NB4 (cell line): ENCODE results near the gene TMEM59L.

Experiments
- DNase-seq: peaks from one replicate; pipeline ENCODE4 v3.0.0; 2010; ENCODE audit warnings: low read depth
- H3K4me3 ChIP-seq: one replicate; pipeline ENCODE4 v1.5.1; 2011; ENCODE audit warnings: mild to moderate bottlenecking, low read depth, low read length, moderate library complexity
- MYC ChIP-seq: IDR thresholded peaks from 2 replicates; pipeline ENCODE4 v1.6.1; 2011; ENCODE audit warnings: low read depth, low read length
- POLR2A ChIP-seq: IDR thresholded peaks from 2 replicates; pipeline ENCODE4 v1.6.1; 2011; ENCODE audit warnings: mild to moderate bottlenecking; ENCODE audit not compliant: insufficient read length; ENCODE audit errors: extremely low read depth
- TF ChIP-seq, protein P1 (sequence below): IDR thresholded peaks from 2 replicates; pipeline ENCODE4 v1.6.1; 2011; ENCODE audit warnings: low read depth, low read length
- TF ChIP-seq, protein P2 (sequence below): IDR thresholded peaks from one replicate; pipeline ENCODE4 v1.5.1; 2012; ENCODE audit warnings: low read depth, low read length

TMEM59L gene

DNA sequence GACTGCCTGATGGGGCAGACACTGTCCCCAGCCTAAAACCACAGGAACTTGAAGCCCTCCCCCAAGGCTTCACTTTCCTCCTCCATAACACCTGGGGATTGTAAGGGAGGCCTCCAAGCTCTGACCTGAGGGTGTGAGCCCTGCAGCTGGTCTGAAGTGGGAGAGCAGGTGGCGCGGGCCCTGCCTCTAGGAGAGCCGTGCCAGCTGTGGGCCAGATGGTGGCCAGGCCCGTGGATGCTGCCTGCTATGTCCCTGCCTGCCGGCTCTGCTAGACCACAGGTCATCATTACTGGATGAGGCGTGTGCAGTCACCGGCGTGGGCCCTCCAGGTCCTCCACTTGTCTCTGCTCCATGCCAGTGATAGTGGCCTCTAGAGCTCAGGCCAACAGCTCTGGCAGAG, 20.7 kb downstream of the TMEM59L start:
- no peak overlapping the region for H3K4me3 ChIP-seq
- no peak for DNase-seq
- TF ChIP-seq POLR2A = no peak
- TF ChIP-seq, protein P1, sequence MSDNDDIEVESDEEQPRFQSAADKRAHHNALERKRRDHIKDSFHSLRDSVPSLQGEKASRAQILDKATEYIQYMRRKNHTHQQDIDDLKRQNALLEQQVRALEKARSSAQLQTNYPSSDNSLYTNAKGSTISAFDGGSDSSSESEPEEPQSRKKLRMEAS = no peak
- TF ChIP-seq, protein P2, sequence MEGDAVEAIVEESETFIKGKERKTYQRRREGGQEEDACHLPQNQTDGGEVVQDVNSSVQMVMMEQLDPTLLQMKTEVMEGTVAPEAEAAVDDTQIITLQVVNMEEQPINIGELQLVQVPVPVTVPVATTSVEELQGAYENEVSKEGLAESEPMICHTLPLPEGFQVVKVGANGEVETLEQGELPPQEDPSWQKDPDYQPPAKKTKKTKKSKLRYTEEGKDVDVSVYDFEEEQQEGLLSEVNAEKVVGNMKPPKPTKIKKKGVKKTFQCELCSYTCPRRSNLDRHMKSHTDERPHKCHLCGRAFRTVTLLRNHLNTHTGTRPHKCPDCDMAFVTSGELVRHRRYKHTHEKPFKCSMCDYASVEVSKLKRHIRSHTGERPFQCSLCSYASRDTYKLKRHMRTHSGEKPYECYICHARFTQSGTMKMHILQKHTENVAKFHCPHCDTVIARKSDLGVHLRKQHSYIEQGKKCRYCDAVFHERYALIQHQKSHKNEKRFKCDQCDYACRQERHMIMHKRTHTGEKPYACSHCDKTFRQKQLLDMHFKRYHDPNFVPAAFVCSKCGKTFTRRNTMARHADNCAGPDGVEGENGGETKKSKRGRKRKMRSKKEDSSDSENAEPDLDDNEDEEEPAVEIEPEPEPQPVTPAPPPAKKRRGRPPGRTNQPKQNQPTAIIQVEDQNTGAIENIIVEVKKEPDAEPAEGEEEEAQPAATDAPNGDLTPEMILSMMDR = no peak
- no peak for TF ChIP-seq MYC

DNA sequence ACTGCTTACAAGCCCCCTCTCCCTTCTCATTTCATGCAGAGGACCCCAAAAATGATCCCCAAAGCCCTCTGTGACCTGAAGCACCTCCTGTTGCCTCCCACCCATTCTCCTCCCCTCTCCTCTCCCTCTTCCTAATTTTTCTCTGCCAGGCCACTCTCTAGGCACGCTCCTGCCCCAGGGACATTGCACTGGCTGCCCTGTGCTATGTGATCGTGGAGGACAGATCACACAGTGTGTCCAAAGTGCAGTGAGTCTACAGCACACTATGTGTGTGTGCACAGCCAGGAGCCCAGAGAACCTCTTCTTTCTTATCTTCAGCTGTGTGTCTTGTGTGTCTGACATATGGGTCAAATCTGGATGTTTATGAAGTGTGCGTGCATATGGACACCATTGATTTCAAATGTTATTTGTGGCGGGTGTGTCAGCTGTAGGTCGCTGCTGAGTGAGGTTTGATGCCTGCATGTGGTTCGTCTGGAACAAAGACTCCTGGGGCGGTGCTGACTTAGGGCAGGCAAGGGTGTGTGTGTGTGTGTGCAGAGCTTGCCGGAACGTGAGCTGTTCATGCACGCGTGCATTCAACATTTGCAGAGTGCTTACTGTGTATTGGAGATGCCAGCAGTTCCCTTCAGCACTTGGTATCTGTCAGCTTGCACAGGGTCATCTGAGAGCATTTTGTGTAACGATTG, 22.1 kb downstream of the TMEM59L start:
- TF ChIP-seq, protein P2 = no peak
- TF ChIP-seq MYC (no peak), POLR2A (no peak)
- TF ChIP-seq, protein P1 = no peak
- DNase-seq = no peak
- no peak overlapping the region for H3K4me3 ChIP-seq

DNA sequence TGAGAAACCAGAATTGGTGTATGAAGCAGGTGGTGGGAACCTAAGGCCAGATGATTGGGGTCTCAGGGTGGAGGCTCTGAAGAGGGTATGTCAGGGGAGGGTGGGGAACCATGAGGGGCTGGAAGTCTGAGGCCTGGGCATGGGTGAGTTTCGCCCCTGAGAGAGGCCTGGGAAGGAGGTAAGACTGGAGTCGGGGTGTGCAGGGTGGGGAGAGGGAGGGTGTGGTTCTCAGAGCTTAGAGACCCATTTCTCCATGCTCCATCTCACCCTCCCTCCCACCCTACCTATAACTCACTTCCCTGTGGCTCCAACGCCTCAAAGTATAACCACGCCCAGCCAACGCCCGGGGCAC, 23.1 kb downstream of the TMEM59L start:
- DNase-seq = no peak
- no peak overlapping the region for H3K4me3 ChIP-seq
- TF ChIP-seq MYC = no peak
- TF ChIP-seq, protein P1 = no peak
- no peak for TF ChIP-seq POLR2A
- TF ChIP-seq, protein P2 = no peak

DNA sequence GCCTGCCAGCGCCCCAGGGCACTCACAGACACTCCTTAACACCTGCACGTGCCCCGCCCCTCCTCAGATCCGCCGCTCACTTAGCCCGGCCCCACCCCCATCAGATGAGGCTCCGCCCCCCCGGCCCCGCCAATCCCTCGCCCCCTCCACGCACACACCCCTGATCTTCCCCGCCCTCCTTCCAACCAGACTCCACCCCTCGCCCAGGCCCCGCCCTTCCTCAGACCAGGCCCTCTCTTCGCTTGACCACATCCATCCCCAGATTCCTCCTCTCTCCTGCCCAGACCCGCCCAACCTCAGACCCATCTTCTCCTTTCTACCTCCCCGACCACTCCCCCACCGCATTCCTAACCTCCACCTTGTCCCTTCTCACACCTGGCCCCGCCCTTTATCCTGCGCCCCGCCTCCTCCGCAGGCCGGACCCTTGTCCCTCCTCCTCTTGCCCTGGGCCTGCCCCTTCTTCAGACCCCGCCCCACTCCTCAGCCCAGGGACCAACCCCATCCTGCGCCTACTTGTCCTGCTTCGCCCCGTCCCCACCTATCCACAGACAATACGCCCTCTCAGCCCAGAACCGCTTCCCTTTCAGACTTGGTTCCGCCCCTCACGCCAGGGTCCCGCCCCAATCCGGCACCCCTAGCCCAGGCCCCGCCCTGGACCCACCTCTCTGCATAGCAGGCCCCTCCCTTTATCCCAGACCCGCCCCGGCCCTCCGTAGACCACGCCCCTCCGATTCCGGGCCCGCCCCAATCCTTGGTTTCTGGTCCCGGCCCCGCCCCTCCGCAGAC, 23.7 kb downstream of the TMEM59L start:
- DNase-seq = peak; percentile 96
- H3K4me3 ChIP-seq = peak overlapping the region; percentile 49
- TF ChIP-seq POLR2A = no peak
- TF ChIP-seq, protein P1 = peak; percentile 54

DNA sequence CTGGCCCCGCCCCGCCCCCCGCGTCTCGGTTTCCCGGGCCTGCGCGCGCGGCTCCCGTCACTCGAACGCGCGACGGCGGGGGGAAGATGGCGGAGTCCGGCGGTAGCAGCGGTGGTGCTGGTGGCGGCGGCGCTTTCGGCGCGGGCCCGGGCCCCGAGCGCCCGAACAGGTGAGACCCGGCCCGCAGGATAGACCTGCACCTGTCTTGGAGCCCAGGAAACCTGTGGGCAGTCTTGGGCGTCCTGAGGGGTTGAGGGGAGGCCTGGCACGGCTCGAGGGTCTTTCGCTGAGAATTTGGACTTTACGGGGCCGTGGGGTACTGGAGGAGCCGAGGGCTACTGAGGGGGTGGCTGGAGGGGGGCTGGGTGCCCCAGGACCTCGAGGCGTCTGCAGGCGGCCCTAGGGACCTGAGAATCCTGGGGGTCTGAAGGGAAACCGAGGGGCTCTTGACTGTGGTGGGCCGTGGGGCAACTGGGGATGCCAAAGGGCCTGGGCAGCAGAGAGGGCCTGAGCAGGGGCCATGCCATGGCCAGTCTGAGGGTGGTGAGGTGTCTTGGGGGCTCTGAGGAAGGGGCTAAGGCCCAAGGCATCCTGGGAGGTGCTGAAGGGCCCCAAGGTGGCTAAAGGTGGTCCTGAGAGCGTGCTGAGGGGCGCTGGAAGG, 24.4 kb downstream of the TMEM59L start, which contains the start of gene KLHL26:
TSS of gene KLHL26 (plus strand) at position 60 of the 661 bp plus-strand sequence. CDS start at position 87, 27 bp downstream.
- TF ChIP-seq, protein P1 = no peak
- TF ChIP-seq POLR2A (peak; percentile 63), MYC (no peak)
- TF ChIP-seq, protein P2 = no peak
- DNase-seq = no peak
- H3K4me3 ChIP-seq = peak within 1 kb of the TSS; percentile 76
